ENCODE results near the gene ADAMTS12.
A peak's percentile ranks its signal among the peaks of the same experiment; 100 is the strongest.
"Not testable (repeated sequence)": the region's sequence is repeated elsewhere in the genome, so short reads cannot be mapped to it uniquely, and the experiment has no call there.

ADAMTS12 gene

GRCh38 chr5:33880319-33880718 is 11.5 kb downstream of the ADAMTS12 start:
- no peak overlapping the region for H3K4me3 ChIP-seq (ENCODE audit: control insufficient read depth, low read depth, low read length)
- DNase-seq (ENCODE audit: low read depth): no peak
- TF ChIP-seq CTCF (conservative IDR thresholded peaks at IDR 0.05; ENCODE audit: control insufficient read depth, insufficient read depth, low read depth, low read length): no peak

- no peak overlapping the region for H3K4me3 ChIP-seq (ENCODE audit: control insufficient read depth, low read depth, low read length)
- no peak for TF ChIP-seq CTCF (conservative IDR thresholded peaks at IDR 0.05; ENCODE audit: control insufficient read depth, insufficient read depth, low read depth, low read length)
- no peak for DNase-seq (ENCODE audit: low read depth)
These were observed 14.3 kb downstream of the ADAMTS12 start for GRCh38 chr5:33877449-33877848.

GRCh38 chr5:33867241-33867640 is 24.5 kb downstream of the ADAMTS12 start:
- H3K4me3 ChIP-seq (ENCODE audit: control insufficient read depth, low read depth, low read length): no peak overlapping the region
- no peak for TF ChIP-seq CTCF (conservative IDR thresholded peaks at IDR 0.05; ENCODE audit: control insufficient read depth, insufficient read depth, low read depth, low read length)
- peak; percentile 81 for DNase-seq (ENCODE audit: low read depth)

GRCh38 chr5:33859177-33859576 is 32.6 kb downstream of the ADAMTS12 start:
- not testable (repeated sequence) for DNase-seq (ENCODE audit: low read depth); H3K4me3 ChIP-seq (ENCODE audit: control insufficient read depth, low read depth, low read length)

GRCh38 chr5:33857037-33857436 is 34.8 kb downstream of the ADAMTS12 start:
- TF ChIP-seq CTCF (conservative IDR thresholded peaks at IDR 0.05; ENCODE audit: control insufficient read depth, insufficient read depth, low read depth, low read length): no peak

GRCh38 chr5:33855396-33855795 is 36.4 kb downstream of the ADAMTS12 start:
- DNase-seq (ENCODE audit: low read depth): no peak
- TF ChIP-seq CTCF (conservative IDR thresholded peaks at IDR 0.05; ENCODE audit: control insufficient read depth, insufficient read depth, low read depth, low read length): no peak
- H3K4me3 ChIP-seq (ENCODE audit: control insufficient read depth, low read depth, low read length): no peak overlapping the region

More at GRCh38 chr5:33857037-33857436, 34.8 kb downstream of the ADAMTS12 start:
- DNase-seq (ENCODE audit: low read depth): no peak
- no peak overlapping the region for H3K4me3 ChIP-seq (ENCODE audit: control insufficient read depth, low read depth, low read length)

- TF ChIP-seq CTCF (conservative IDR thresholded peaks at IDR 0.05; ENCODE audit: control insufficient read depth, insufficient read depth, low read depth, low read length): no peak
- H3K4me3 ChIP-seq (ENCODE audit: control insufficient read depth, low read depth, low read length): no peak overlapping the region
- peak; percentile 83 for DNase-seq (ENCODE audit: low read depth)
These were observed 37.0 kb downstream of the ADAMTS12 start for GRCh38 chr5:33854733-33855151.

All from fibroblast of mammary gland (primary cell).